Measurements from ENCODE around the gene HILPDA. TPM values are rescaled to one million over a fixed set of nuclear protein-coding genes. Genes with fewer than 3 reads are reported as not detected.

Gene HILPDA
- total RNA-seq, 1 experiment from 2014 or later, result 17.0 TPM

GRCh38 chr7:128409596-128410450 lies 45.9 kb upstream of the HILPDA start, which contains the start of gene IMPDH1:
TSS of gene IMPDH1 (minus strand) at chr7:128409982. CDS start at chr7:128409901, 81 bp downstream.
- no peaks in the 10 kb centered on the region; the same call in 1 of the 2 replicates for H3K9me3 ChIP-seq
- H3K9me3 Mint-ChIP-seq (ENCODE audit: unreplicated experiment), result no peaks in the 10 kb centered on the region
- TF ChIP-seq CTCF (IDR thresholded peaks at IDR 0.05; ENCODE audit: insufficient read depth in 1 of 2, low read depth in 1 of 2, low read length in 1 of 2, severe bottlenecking in 1 of 2, unreplicated experiment in 1 of 2), result no peak
- H3K27me3 ChIP-seq (replicated peaks; ENCODE audit: control insufficient read depth, insufficient read depth, low read length), result no peaks in the 10 kb centered on the region
- H3K4me3 Mint-ChIP-seq (ENCODE audit: unreplicated experiment), result peak within 1 kb of the TSS; percentile 88
- ChIA-PET POLR2A (interaction anchor here (1.4 kb wide), 1 partner anchor 66 kb away, joined by 3 read pairs; the partner anchor contains the start of gene RBM28), CTCF (interaction anchor here (0.6 to 1.4 kb wide), 9 partner anchors 12 to 504 kb away, joined by 3 to 7 read pairs (median 4); no protein-coding TSS in a partner anchor)
- H3K36me3 ChIP-seq (ENCODE audit: control insufficient read depth, insufficient read depth, low read length), result no peaks in the 10 kb centered on the region
- H3K4me3 ChIP-seq (ENCODE audit: low read depth, low read length), result peak within 1 kb of the TSS; percentile 45
- H3K36me3 Mint-ChIP-seq (ENCODE audit: insufficient read depth, unreplicated experiment), result no peaks in the 10 kb centered on the region
- no TSS peak for BruUV-seq (replicated peaks)
- no peaks in the 10 kb centered on the region for H3K27me3 Mint-ChIP-seq (ENCODE audit: insufficient read depth, unreplicated experiment)
- H3K27ac Mint-ChIP-seq (ENCODE audit: unreplicated experiment), result peak within 1 kb of the TSS; percentile 57
- H3K4me1 ChIP-seq, result peaks cover 21% of the 10 kb centered on the region
- H3K4me1 Mint-ChIP-seq (ENCODE audit: low read depth, unreplicated experiment), result no peaks in the 10 kb centered on the region
- intact Hi-C loops (cut with micrococcal nuclease; ENCODE audit: unreplicated experiment), result loop anchor here (1.0 kb wide), 1 partner anchor 12 kb away; no protein-coding TSS in a partner anchor
- DNase-seq, result peak; percentile 83 to 92

- CTCF ChIA-PET, result interaction anchor here (0.7 to 1.4 kb wide), 4 partner anchors 12 to 63 kb away, joined by 3 to 5 read pairs (median 4); no protein-coding TSS in a partner anchor
- no peak for TF ChIP-seq CTCF (IDR thresholded peaks at IDR 0.05; ENCODE audit: insufficient read depth in 1 of 2, low read depth in 1 of 2, low read length in 1 of 2, severe bottlenecking in 1 of 2, unreplicated experiment in 1 of 2)
- no TSS peak for BruUV-seq (replicated peaks)
- Mint-ChIP-seq H3K9me3 (ENCODE audit: unreplicated experiment) (no peaks in the 10 kb centered on the region), H3K4me3 (ENCODE audit: unreplicated experiment) (peak overlapping the region; percentile 88), H3K27ac (ENCODE audit: unreplicated experiment) (peak overlapping the region; percentile 57), H3K36me3 (ENCODE audit: insufficient read depth, unreplicated experiment) (no peaks in the 10 kb centered on the region), H3K27me3 (ENCODE audit: insufficient read depth, unreplicated experiment) (no peaks in the 10 kb centered on the region), H3K4me1 (ENCODE audit: low read depth, unreplicated experiment) (no peaks in the 10 kb centered on the region)
- Histone ChIP-seq H3K4me3 (ENCODE audit: low read depth, low read length) (peak overlapping the region; percentile 45), H3K9me3 (no peaks in the 10 kb centered on the region; the same call in 1 of the 2 replicates), H3K4me1 (peaks cover 19% of the 10 kb centered on the region), H3K36me3 (ENCODE audit: control insufficient read depth, insufficient read depth, low read length) (no peaks in the 10 kb centered on the region), H3K27me3 (replicated peaks; ENCODE audit: control insufficient read depth, insufficient read depth, low read length) (no peaks in the 10 kb centered on the region)
- DNase-seq, result no peak
- intact Hi-C loops (cut with micrococcal nuclease; ENCODE audit: unreplicated experiment), result loop anchor here (1.0 kb wide), 1 partner anchor 12 kb away; no protein-coding TSS in a partner anchor
- POLR2A ChIA-PET, result no interaction called here
Measured at GRCh38 chr7:128410451-128410753, 45.3 kb upstream of the HILPDA start.

- Histone ChIP-seq H3K9me3 (no peaks in the 10 kb centered on the region), H3K4me3 (ENCODE audit: low read depth, low read length) (no peak overlapping the region), H3K36me3 (ENCODE audit: control insufficient read depth, insufficient read depth, low read length) (no peaks in the 10 kb centered on the region), H3K27me3 (replicated peaks; ENCODE audit: control insufficient read depth, insufficient read depth, low read length) (no peaks in the 10 kb centered on the region), H3K4me1 (no peaks in the 10 kb centered on the region)
- no peak for DNase-seq
- no peaks in the 10 kb centered on the region for H3K36me3 Mint-ChIP-seq (ENCODE audit: insufficient read depth, unreplicated experiment)
- TF ChIP-seq CTCF (IDR thresholded peaks at IDR 0.05; ENCODE audit: insufficient read depth in 1 of 2, low read depth in 1 of 2, low read length in 1 of 2, severe bottlenecking in 1 of 2, unreplicated experiment in 1 of 2), result no peak
- H3K4me1 Mint-ChIP-seq (ENCODE audit: low read depth, unreplicated experiment), result no peaks in the 10 kb centered on the region
- CTCF ChIA-PET, result interaction anchor here (1.0 to 1.8 kb wide), 2 partner anchors 12 to 44 kb away, joined by 3 to 6 read pairs; no protein-coding TSS in a partner anchor
- H3K27me3 Mint-ChIP-seq (ENCODE audit: insufficient read depth, unreplicated experiment), result no peaks in the 10 kb centered on the region
- no peak overlapping the region for H3K4me3 Mint-ChIP-seq (ENCODE audit: unreplicated experiment)
- H3K27ac Mint-ChIP-seq (ENCODE audit: unreplicated experiment), result no peak overlapping the region
- no peaks in the 10 kb centered on the region for H3K9me3 Mint-ChIP-seq (ENCODE audit: unreplicated experiment)
- no TSS peak for BruUV-seq (replicated peaks)
- POLR2A ChIA-PET, result no interaction called here
- intact Hi-C loops (cut with micrococcal nuclease; ENCODE audit: unreplicated experiment), result no loop called here
Measured at GRCh38 chr7:128415217-128415785, 40.4 kb upstream of the HILPDA start.
